ENCODE data around the gene GSTM3. TPM values are rescaled to one million over a fixed set of nuclear protein-coding genes. Genes with fewer than 3 reads are reported as not detected.

The GSTM3 gene
- total and polyA plus RNA-seq, 4 donors: 102 to 154 (median 127) TPM

DNA sequence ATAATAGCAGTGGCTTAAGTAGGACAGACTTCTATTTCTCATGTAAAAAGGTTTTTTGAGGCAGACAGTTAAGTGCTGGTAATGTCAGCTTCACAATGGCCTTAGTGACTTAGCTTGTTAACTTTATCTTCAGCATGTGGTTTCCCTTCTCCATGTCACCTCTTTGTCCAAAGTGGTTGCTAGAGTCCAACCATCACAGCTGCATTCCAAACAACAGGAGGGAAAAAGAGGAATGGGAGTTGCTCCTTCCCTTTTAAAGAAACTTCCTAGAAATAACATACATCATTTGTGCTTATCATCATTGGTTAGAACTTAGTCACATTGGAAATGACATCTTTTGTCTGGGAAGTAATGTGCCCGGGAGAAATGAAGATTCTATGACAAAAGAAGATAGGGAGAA, 18.9 kb downstream of the GSTM3 start:
- DNase-seq (ENCODE audit: low read depth in 4 of 6, low spot score in 6 of 6): no peak
- no peaks in the 10 kb centered on the region for H3K4me1 ChIP-seq (ENCODE audit: control insufficient read depth, insufficient read depth, low read length)
- H3K36me3 ChIP-seq (ENCODE audit: control insufficient read depth, insufficient read depth, low read length): no peaks in the 10 kb centered on the region
- no CpG with 5 or more reads among the region's 1 CpG for WGBS (ENCODE audit: insufficient coverage)
- H3K27me3 ChIP-seq (ENCODE audit: control insufficient read depth, insufficient read depth, low read length): no peaks in the 10 kb centered on the region
- H3K9me3 ChIP-seq (ENCODE audit: control insufficient read depth, insufficient read depth, low read length): no peaks in the 10 kb centered on the region
- H3K4me3 ChIP-seq (ENCODE audit: low read depth, low read length): no peak overlapping the region
- no peak overlapping the region for H3K27ac ChIP-seq (ENCODE audit: low read depth, low read length)

DNA sequence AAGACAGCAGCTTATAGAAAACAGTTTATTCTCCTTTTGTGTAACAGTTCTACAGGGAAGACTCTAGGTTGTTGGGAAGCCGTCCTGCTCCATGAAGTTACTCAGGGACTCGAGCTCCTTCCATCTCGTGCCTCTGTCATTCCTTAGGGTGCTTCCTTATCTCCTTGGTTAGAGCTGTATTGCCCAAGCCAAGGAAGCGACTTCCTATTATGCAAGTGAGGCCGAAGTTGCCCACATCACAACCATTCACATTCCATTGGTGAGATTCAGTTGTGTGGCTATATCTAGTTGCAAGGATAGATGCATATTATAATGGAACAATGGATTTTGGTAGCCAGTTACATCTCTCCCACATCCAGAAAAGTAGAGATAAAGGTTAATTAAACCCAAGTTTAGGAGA, 19.8 kb downstream of the GSTM3 start:
- H3K4me1 ChIP-seq (ENCODE audit: control insufficient read depth, insufficient read depth, low read length): no peaks in the 10 kb centered on the region
- WGBS (ENCODE audit: insufficient coverage): 70% methylated on average over 2 of the region's 5 CpGs
- no peak overlapping the region for H3K27ac ChIP-seq (ENCODE audit: low read depth, low read length)
- DNase-seq (ENCODE audit: low read depth in 4 of 6, low spot score in 6 of 6): no peak
- no peak overlapping the region for H3K4me3 ChIP-seq (ENCODE audit: low read depth, low read length)
- no peaks in the 10 kb centered on the region for H3K36me3 ChIP-seq (ENCODE audit: control insufficient read depth, insufficient read depth, low read length)
- no peaks in the 10 kb centered on the region for H3K27me3 ChIP-seq (ENCODE audit: control insufficient read depth, insufficient read depth, low read length)
- H3K9me3 ChIP-seq (ENCODE audit: control insufficient read depth, insufficient read depth, low read length): no peaks in the 10 kb centered on the region

DNA sequence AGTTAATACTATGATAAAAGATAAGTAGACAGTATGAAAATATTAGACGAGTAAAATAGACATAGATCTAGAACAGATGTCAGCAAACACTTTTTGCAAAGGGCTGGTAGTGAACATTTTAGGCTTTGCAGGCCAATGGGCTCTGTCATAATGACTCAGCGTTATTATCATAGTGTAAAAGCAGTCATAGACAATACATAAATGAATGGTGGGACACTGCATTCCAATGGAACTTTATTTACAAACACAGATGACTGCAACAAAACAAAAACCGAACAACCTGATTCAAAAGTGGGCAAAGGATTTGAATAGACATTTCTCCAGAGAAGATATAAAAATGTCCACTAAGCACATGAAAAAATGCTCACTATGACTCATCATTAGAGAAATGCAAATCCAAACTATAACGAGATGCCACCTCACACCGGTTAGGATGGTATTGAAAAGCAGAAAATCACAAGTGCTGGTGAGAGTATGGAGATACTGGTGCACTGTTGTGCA, 21.5 kb downstream of the GSTM3 start:
- H3K9me3 ChIP-seq (ENCODE audit: control insufficient read depth, insufficient read depth, low read length): no peaks in the 10 kb centered on the region
- 100% methylated on average over 1 of the region's 5 CpGs for WGBS (ENCODE audit: insufficient coverage)
- no peak for DNase-seq (ENCODE audit: low read depth in 4 of 6, low spot score in 6 of 6)
- H3K4me1 ChIP-seq (ENCODE audit: control insufficient read depth, insufficient read depth, low read length): peaks cover 3% of the 10 kb centered on the region
- H3K27ac ChIP-seq (ENCODE audit: low read depth, low read length): no peak overlapping the region
- no peaks in the 10 kb centered on the region for H3K27me3 ChIP-seq (ENCODE audit: control insufficient read depth, insufficient read depth, low read length)
- H3K4me3 ChIP-seq (ENCODE audit: low read depth, low read length): no peak overlapping the region
- no peaks in the 10 kb centered on the region for H3K36me3 ChIP-seq (ENCODE audit: control insufficient read depth, insufficient read depth, low read length)

DNA sequence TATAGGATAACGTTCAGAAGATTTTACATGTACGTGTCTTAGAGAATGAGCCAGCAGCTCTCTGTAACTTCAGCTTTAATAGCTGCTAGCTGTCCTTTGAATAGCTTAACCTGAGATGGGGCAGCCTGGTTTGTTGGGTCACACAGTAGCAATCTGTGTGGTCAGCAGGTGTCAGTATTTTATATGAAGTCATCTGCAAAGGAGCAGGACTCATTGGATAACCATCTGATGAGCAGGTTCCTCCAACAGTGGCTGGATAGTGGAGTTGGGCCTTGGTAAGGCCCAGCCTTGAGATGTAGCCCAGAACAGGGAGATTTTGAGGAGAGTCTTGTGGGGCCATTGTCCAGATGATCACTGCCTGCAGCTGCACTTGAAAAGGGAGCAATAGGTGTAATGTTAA, 22.3 kb downstream of the GSTM3 start:
- Histone ChIP-seq H3K9me3 (ENCODE audit: control insufficient read depth, insufficient read depth, low read length) (no peaks in the 10 kb centered on the region), H3K4me3 (ENCODE audit: low read depth, low read length) (no peak overlapping the region), H3K4me1 (ENCODE audit: control insufficient read depth, insufficient read depth, low read length) (peaks cover 4% of the 10 kb centered on the region), H3K27me3 (ENCODE audit: control insufficient read depth, insufficient read depth, low read length) (no peaks in the 10 kb centered on the region), H3K36me3 (ENCODE audit: control insufficient read depth, insufficient read depth, low read length) (no peaks in the 10 kb centered on the region), H3K27ac (ENCODE audit: low read depth, low read length) (no peak overlapping the region)
- 100% methylated on average over 2 of the region's 2 CpGs for WGBS (ENCODE audit: insufficient coverage)
- DNase-seq (ENCODE audit: low read depth in 4 of 6, low spot score in 6 of 6): no peak

DNA sequence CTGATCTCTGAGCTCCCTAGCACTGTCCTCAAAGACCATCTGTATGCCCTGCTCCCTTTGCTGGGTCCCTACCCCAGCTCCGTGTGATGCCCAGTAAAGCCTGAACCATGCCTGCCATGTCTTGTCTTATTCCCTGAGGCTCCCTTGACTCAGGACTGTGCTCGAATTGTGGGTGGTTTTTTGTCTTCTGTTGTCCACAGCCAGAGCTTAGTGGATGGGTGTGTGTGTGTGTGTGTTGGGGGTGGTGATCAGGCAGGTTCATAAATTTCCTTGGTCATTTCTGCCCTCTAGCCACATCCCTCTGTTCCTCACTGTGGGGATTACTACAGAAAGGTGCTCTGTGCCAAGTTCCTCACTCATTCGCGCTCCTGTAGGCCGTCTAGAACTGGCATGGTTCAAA, 23.1 kb downstream of the GSTM3 start:
- no peak overlapping the region for H3K27ac ChIP-seq (ENCODE audit: low read depth, low read length)
- DNase-seq (ENCODE audit: low read depth in 4 of 6, low spot score in 6 of 6): no peak
- H3K27me3 ChIP-seq (ENCODE audit: control insufficient read depth, insufficient read depth, low read length): no peaks in the 10 kb centered on the region
- H3K4me1 ChIP-seq (ENCODE audit: control insufficient read depth, insufficient read depth, low read length): peaks cover 4% of the 10 kb centered on the region
- no peaks in the 10 kb centered on the region for H3K36me3 ChIP-seq (ENCODE audit: control insufficient read depth, insufficient read depth, low read length)
- H3K4me3 ChIP-seq (ENCODE audit: low read depth, low read length): no peak overlapping the region
- H3K9me3 ChIP-seq (ENCODE audit: control insufficient read depth, insufficient read depth, low read length): no peaks in the 10 kb centered on the region
- 82% methylated on average over 1 of the region's 5 CpGs for WGBS (ENCODE audit: insufficient coverage)

DNA sequence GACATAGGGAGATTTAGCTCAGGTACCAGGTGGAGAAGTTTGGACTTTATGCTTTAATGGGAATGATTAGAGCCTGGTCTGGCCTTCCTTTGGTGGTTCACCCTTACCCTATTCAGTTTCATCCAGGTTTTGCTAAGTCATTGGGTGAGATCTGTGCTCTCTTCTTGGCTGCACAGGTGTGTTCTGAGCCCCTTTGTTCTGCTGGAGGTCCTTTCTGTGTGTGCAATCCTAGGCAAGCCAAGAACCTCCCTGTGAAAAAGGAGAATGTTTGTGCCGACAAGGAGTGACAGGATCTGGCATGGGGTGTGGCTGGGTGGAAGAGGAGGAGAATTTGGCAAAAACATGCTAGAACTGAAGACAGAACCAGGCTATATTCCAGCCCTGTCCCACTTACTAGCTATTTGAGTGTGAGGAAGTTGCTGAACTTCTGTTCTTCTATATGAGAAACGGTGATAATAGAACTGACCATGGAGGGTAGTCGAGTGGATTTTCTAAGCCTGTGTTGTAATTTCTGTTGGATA, 24.2 kb downstream of the GSTM3 start:
- 95% methylated on average over 3 of the region's 3 CpGs for WGBS (ENCODE audit: insufficient coverage)
- Histone ChIP-seq H3K9me3 (ENCODE audit: control insufficient read depth, insufficient read depth, low read length) (no peaks in the 10 kb centered on the region), H3K27ac (ENCODE audit: low read depth, low read length) (no peak overlapping the region), H3K36me3 (ENCODE audit: control insufficient read depth, insufficient read depth, low read length) (no peaks in the 10 kb centered on the region), H3K4me1 (ENCODE audit: control insufficient read depth, insufficient read depth, low read length) (peaks cover 14% of the 10 kb centered on the region), H3K4me3 (ENCODE audit: low read depth, low read length) (no peak overlapping the region), H3K27me3 (ENCODE audit: control insufficient read depth, insufficient read depth, low read length) (peaks cover 3% of the 10 kb centered on the region)
- DNase-seq (ENCODE audit: low read depth in 4 of 6, low spot score in 6 of 6): no peak

DNA sequence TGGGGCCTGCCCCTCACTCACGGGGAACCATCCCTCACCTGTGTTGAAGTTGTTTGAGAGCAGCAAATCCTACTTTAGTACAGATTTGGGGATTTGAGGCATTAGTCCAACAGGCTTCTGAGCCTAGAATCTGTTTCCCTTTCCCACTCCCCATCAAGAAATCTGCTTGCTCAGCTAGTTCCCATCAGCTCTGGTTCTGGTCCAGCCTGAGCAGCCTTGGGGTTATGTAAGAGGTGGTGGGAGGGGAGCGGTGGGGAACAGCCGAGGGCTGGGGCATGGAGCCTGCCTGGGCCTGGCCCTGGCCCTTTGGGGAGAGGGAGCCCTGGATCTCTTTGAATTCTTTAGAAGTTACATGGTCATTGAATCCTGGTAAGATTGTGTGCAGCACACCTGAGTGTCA, 24.7 kb downstream of the GSTM3 start:
- H3K4me3 ChIP-seq (ENCODE audit: low read depth, low read length): no peak overlapping the region
- no peak for DNase-seq (ENCODE audit: low read depth in 4 of 6, low spot score in 6 of 6)
- WGBS (ENCODE audit: insufficient coverage): 88% methylated on average over 2 of the region's 3 CpGs
- H3K27ac ChIP-seq (ENCODE audit: low read depth, low read length): no peak overlapping the region
- H3K9me3 ChIP-seq (ENCODE audit: control insufficient read depth, insufficient read depth, low read length): no peaks in the 10 kb centered on the region
- H3K27me3 ChIP-seq (ENCODE audit: control insufficient read depth, insufficient read depth, low read length): peaks cover 3% of the 10 kb centered on the region
- no peaks in the 10 kb centered on the region for H3K36me3 ChIP-seq (ENCODE audit: control insufficient read depth, insufficient read depth, low read length)
- peaks cover 14% of the 10 kb centered on the region for H3K4me1 ChIP-seq (ENCODE audit: control insufficient read depth, insufficient read depth, low read length)

DNA sequence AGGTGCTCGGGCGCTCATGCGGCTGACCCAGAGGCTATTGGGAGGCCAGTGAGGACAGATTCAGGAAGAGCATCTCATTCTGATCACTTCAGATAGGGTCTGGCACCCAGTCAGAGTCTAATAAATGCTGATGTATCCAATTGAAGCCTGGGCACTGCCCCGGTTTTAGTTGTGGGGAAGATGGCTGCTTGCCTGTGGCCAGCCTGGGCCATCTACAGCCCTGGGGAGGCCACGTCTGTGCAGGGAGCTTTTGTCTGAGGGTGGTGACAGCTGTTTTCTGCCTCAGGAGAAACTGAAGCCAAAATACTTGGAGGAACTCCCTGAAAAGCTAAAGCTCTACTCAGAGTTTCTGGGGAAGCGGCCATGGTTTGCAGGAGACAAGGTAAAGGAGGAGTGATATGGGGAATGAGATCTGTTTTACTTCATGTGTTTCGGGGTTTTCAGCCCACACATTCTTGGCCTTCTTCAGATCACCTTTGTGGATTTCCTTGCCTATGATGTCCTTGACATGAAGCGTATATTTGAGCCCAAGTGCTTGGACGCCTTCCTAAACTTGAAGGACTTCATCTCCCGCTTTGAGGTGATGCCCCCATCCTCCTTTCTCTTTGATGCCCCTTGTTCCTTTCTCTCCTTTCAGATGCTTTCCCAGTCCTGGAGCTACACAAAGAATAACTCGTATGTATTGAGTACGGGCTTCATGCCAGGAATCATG, 26.0 kb downstream of the GSTM3 start:
- 73% methylated on average over 9 of the region's 12 CpGs for WGBS (ENCODE audit: insufficient coverage)
- Histone ChIP-seq H3K4me3 (ENCODE audit: low read depth, low read length) (no peak overlapping the region), H3K9me3 (ENCODE audit: control insufficient read depth, insufficient read depth, low read length) (no peaks in the 10 kb centered on the region), H3K27ac (ENCODE audit: low read depth, low read length) (no peak overlapping the region), H3K4me1 (ENCODE audit: control insufficient read depth, insufficient read depth, low read length) (peaks cover 14% of the 10 kb centered on the region), H3K36me3 (ENCODE audit: control insufficient read depth, insufficient read depth, low read length) (no peaks in the 10 kb centered on the region), H3K27me3 (ENCODE audit: control insufficient read depth, insufficient read depth, low read length) (peaks cover 3% of the 10 kb centered on the region)
- DNase-seq (ENCODE audit: low read depth in 4 of 6, low spot score in 6 of 6): no peak

DNA sequence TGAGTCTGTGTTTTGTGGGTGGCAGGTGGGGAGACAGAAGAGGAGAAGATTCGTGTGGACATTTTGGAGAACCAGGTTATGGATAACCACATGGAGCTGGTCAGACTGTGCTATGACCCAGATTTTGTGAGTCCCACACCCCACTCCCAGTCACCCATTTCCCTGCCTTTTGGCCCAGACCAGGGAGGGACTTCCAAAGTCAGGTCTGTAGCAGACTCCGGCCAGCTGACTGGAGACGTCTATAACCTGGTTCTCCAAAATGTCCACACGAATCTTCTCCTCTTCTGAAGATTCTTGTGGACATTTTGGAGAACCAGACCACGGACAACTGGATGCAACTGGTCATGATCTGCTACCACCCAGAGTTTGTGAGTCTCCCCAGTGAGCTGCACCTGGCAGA, 27.2 kb downstream of the GSTM3 start:
- Histone ChIP-seq H3K4me3 (ENCODE audit: low read depth, low read length) (no peak overlapping the region), H3K4me1 (ENCODE audit: control insufficient read depth, insufficient read depth, low read length) (peaks cover 14% of the 10 kb centered on the region), H3K36me3 (ENCODE audit: control insufficient read depth, insufficient read depth, low read length) (no peaks in the 10 kb centered on the region), H3K27me3 (ENCODE audit: control insufficient read depth, insufficient read depth, low read length) (peaks cover 3% of the 10 kb centered on the region), H3K27ac (ENCODE audit: low read depth, low read length) (no peak overlapping the region), H3K9me3 (ENCODE audit: control insufficient read depth, insufficient read depth, low read length) (no peaks in the 10 kb centered on the region)
- WGBS (ENCODE audit: insufficient coverage): 81% methylated on average over 4 of the region's 5 CpGs
- DNase-seq (ENCODE audit: low read depth in 4 of 6, low spot score in 6 of 6): no peak

DNA sequence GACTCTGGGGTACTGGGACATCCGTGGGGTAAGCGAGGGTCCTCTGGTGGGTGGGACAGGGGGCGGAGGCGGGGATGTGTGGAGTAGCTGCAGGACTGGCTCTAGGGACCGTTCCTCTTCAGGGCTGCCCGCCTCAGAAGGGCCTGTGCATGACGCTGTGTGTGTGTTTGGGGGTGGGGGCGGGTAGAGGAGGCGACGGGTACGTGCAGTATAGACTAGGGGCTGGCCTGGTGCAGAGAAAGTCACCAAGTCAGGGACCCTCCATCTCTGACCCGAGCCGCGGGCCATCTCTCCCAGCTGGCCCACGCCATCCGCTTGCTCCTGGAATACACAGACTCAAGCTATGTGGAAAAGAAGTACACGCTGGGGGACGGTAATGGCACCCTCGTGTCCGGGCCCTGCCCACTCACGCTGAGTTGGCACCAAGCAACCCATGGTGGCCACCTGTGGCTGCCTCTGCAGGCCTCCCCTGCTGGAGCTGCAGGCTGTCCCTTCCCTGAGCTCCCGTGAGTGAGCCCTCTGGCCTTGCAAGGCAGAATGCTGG, 28.4 kb downstream of the GSTM3 start:
- no peak for DNase-seq (ENCODE audit: low read depth in 4 of 6, low spot score in 6 of 6)
- H3K9me3 ChIP-seq (ENCODE audit: control insufficient read depth, insufficient read depth, low read length): no peaks in the 10 kb centered on the region
- WGBS (ENCODE audit: insufficient coverage): 66% methylated on average over 15 of the region's 22 CpGs
- no peak overlapping the region for H3K27ac ChIP-seq (ENCODE audit: low read depth, low read length)
- H3K4me1 ChIP-seq (ENCODE audit: control insufficient read depth, insufficient read depth, low read length): peaks cover 14% of the 10 kb centered on the region
- H3K4me3 ChIP-seq (ENCODE audit: low read depth, low read length): peak overlapping the region; percentile 57
- no peaks in the 10 kb centered on the region for H3K36me3 ChIP-seq (ENCODE audit: control insufficient read depth, insufficient read depth, low read length)
- peaks cover 3% of the 10 kb centered on the region for H3K27me3 ChIP-seq (ENCODE audit: control insufficient read depth, insufficient read depth, low read length)

Data from spinal cord (tissue), 10 donors.